ENCODE measurements around the gene HS3ST5.

HS3ST5 gene

DNA sequence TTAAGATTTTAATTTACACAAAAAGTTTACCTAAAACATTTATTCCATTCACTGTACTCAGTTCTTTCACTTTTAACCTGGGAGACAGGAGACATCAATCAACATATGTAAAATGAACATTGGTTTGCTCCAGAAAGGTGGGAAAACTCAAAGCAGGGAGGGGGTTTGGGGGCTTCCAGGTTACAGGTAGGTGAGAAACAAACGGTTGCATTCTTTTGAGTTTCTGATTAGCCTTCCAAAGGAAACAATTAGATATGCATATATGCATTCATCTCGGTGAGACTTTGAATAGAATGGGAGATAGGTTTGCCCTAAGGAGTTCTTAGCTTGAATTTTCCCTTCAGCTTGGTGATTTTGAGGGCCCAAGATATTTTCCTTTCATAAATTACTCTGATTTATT is 333.6 kb downstream of the HS3ST5 start:
- no peak overlapping the region for H3K27ac ChIP-seq (ENCODE audit: low read length)
- H3K36me3 ChIP-seq (ENCODE audit: control insufficient read depth, insufficient read depth, low read length) = no peaks in the 10 kb centered on the region
- H3K4me1 ChIP-seq (ENCODE audit: control insufficient read depth, insufficient read depth, low read length) = peaks cover 2% of the 10 kb centered on the region; the same call in 1 of the 2 replicates
- no CpG with 5 or more reads among the region's 2 CpGs for WGBS (ENCODE audit: insufficient coverage, insufficient read length)
- no peak for DNase-seq (ENCODE audit: low read depth, low spot score)
- H3K9me3 ChIP-seq (ENCODE audit: control insufficient read depth, insufficient read depth, low read length) = no peaks in the 10 kb centered on the region
- no peaks in the 10 kb centered on the region for H3K27me3 ChIP-seq (ENCODE audit: control insufficient read depth, insufficient read depth, low read length)
- no peak overlapping the region for H3K4me3 ChIP-seq (ENCODE audit: low read length)

DNA sequence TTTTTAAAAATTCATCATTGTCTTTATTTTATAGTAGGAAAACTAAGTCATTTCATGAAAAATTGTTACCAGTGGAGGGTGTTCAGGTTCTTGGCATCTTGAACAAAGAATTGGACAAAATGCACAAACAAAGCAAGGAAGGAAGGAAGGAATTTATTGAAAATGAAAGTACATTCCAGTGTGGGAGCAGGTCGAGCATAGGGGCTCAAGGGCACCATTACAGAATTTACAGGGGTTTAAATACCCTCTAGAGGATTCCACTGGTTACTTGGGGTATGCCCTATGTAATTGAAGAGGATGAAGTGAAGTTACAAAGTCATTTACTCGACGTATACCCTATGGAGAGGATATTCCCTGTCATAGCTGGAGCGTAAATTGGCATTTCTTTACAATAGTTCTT is 334.5 kb downstream of the HS3ST5 start:
- no peak for DNase-seq (ENCODE audit: low read depth, low spot score)
- no peaks in the 10 kb centered on the region for H3K27me3 ChIP-seq (ENCODE audit: control insufficient read depth, insufficient read depth, low read length)
- H3K27ac ChIP-seq (ENCODE audit: low read length) = no peak overlapping the region
- H3K4me3 ChIP-seq (ENCODE audit: low read length) = no peak overlapping the region
- no peaks in the 10 kb centered on the region for H3K9me3 ChIP-seq (ENCODE audit: control insufficient read depth, insufficient read depth, low read length)
- H3K4me1 ChIP-seq (ENCODE audit: control insufficient read depth, insufficient read depth, low read length) = peaks cover 2% of the 10 kb centered on the region; the same call in 1 of the 2 replicates
- no peaks in the 10 kb centered on the region for H3K36me3 ChIP-seq (ENCODE audit: control insufficient read depth, insufficient read depth, low read length)
- no CpG with 5 or more reads among the region's 4 CpGs for WGBS (ENCODE audit: insufficient coverage, insufficient read length)

- no peaks in the 10 kb centered on the region for H3K27me3 ChIP-seq (ENCODE audit: control insufficient read depth, insufficient read depth, low read length)
- no peaks in the 10 kb centered on the region for H3K9me3 ChIP-seq (ENCODE audit: control insufficient read depth, insufficient read depth, low read length)
- peaks cover 2% of the 10 kb centered on the region; the same call in 1 of the 2 replicates for H3K4me1 ChIP-seq (ENCODE audit: control insufficient read depth, insufficient read depth, low read length)
- no peaks in the 10 kb centered on the region for H3K36me3 ChIP-seq (ENCODE audit: control insufficient read depth, insufficient read depth, low read length)
- no CpG with 5 or more reads among the region's 2 CpGs for WGBS (ENCODE audit: insufficient coverage, insufficient read length)
- H3K27ac ChIP-seq (ENCODE audit: low read length) = no peak overlapping the region
- no peak overlapping the region for H3K4me3 ChIP-seq (ENCODE audit: low read length)
- no peak for DNase-seq (ENCODE audit: low read depth, low spot score)
Observed at GRCh38 chr6:114007516-114007915, 335.3 kb downstream of the HS3ST5 start.
